GM23338 (cell line): ENCODE measurements around the gene JAZF1. TPM values are rescaled to one million over a fixed set of nuclear protein-coding genes. Genes with fewer than 3 reads are reported as not detected.

Experiments used
- ATAC-seq: fragments of 200-7000 bp; cut with Tn5 transposase; 3 replicates; pipeline ENCODE4 v1.9.1; 2020
- DNase-seq: peaks from one replicate; pipeline ENCODE4 v3.0.0-alpha.2; 2015; ENCODE audit warnings: low spot score
- H2AFZ ChIP-seq: fragments of 200-600 bp; sonication (generic); 2 replicates; pipeline ENCODE4 v1.8.0; 2016; ENCODE audit warnings: antibody characterized with exemption, mild to moderate bottlenecking, moderate library complexity
- H3F3A ChIP-seq: fragments of 200-600 bp; sonication (generic); replicated peaks from 2 replicates; pipeline ENCODE4 v1.8.0; 2017; ENCODE audit warnings: antibody characterized with exemption, mixed run types, low read depth
- H3K27ac ChIP-seq: fragments of 200-600 bp; sonication (generic); 2 replicates; pipeline ENCODE4 v1.6.1; 2016; ENCODE audit warnings: low read depth
- H3K27me3 ChIP-seq: fragments of 200-600 bp; sonication (generic); 2 replicates; pipeline ENCODE4 v1.8.0; 2016; ENCODE audit warnings: mild to moderate bottlenecking, mixed run types, moderate library complexity; ENCODE audit not compliant: insufficient read depth
- H3K36me3 ChIP-seq: fragments of 200-600 bp; sonication (generic); 2 replicates; pipeline ENCODE4 v1.8.0; 2016; ENCODE audit warnings: mild to moderate bottlenecking; ENCODE audit not compliant: insufficient read depth
- H3K4me1 ChIP-seq: fragments of 200-600 bp; sonication (generic); 2 replicates; pipeline ENCODE4 v1.8.0; 2016; ENCODE audit warnings: mild to moderate bottlenecking, moderate library complexity; ENCODE audit not compliant: insufficient read depth
- H3K4me2 ChIP-seq: fragments of 200-600 bp; sonication (generic); 2 replicates; pipeline ENCODE4 v1.7.1; 2017; ENCODE audit warnings: mixed run types
- H3K4me3 ChIP-seq: fragments of 200-600 bp; sonication (generic); 2 replicates; pipeline ENCODE4 v1.6.1; 2016; ENCODE audit warnings: mixed run types
- H3K79me2 ChIP-seq: fragments of 200-600 bp; sonication (generic); replicated peaks from 2 replicates; pipeline ENCODE4 v1.8.0; 2017; ENCODE audit warnings: mild to moderate bottlenecking; ENCODE audit not compliant: insufficient read depth
- H3K9me2 ChIP-seq: fragments of 200-600 bp; sonication (generic); 2 replicates; pipeline ENCODE4 v1.8.0; 2017; ENCODE audit not compliant: insufficient read depth
- H4K20me1 ChIP-seq: fragments of 200-600 bp; sonication (generic); replicated peaks from 2 replicates; pipeline ENCODE4 v1.8.0; 2017; ENCODE audit warnings: mild to moderate bottlenecking; ENCODE audit not compliant: insufficient read depth
- H3K27ac Mint-ChIP-seq: 2 replicates; pipeline ENCODE4 v1.8.0; 2020; ENCODE audit warnings: inconsistent platforms, mild to moderate bottlenecking, moderate library complexity, mixed read lengths
- H3K27me3 Mint-ChIP-seq: 3 replicates; pipeline ENCODE4 v1.8.0; 2022; ENCODE audit warnings: low read depth, mild to moderate bottlenecking, moderate library complexity, mixed read lengths, inconsistent platforms; ENCODE audit not compliant: insufficient read depth, poor library complexity
- H3K36me3 Mint-ChIP-seq: 3 replicates; pipeline ENCODE4 v1.8.0; 2021; ENCODE audit warnings: low read depth, mild to moderate bottlenecking, inconsistent platforms, moderate library complexity, mixed read lengths
- H3K4me1 Mint-ChIP-seq: 3 replicates; pipeline ENCODE4 v1.8.0; 2020; ENCODE audit warnings: mild to moderate bottlenecking, inconsistent platforms, mixed read lengths
- H3K4me3 Mint-ChIP-seq: 3 replicates; pipeline ENCODE4 v1.8.0; 2021; ENCODE audit warnings: moderate library complexity, mild to moderate bottlenecking, inconsistent platforms, mixed read lengths
- H3K9me3 Mint-ChIP-seq: 3 replicates; pipeline ENCODE4 v1.8.0; 2020; ENCODE audit warnings: moderate library complexity, mild to moderate bottlenecking, inconsistent platforms, mixed read lengths
- CREB1 ChIP-seq: fragments of 250-450 bp; sonication (Bioruptor Pico); IDR thresholded peaks from 2 replicates; pipeline ENCODE4 v1.5.0; 2020; ENCODE audit warnings: low read depth, mild to moderate bottlenecking, moderate library complexity
- CTCF ChIP-seq, 2 experiments: fragments of 200-600 bp in 1 of 2; sonication (generic) in 1 of 2; conservative IDR thresholded peaks; 2 replicates each; pipeline versions ENCODE4 v1.5.1 to v1.6.1; 2016 to 2017; ENCODE audit warnings: antibody characterized with exemption in 2 of 2, low read depth in 2 of 2, mild to moderate bottlenecking in 2 of 2, moderate library complexity in 1 of 2
- EZH2 ChIP-seq: fragments of 200-600 bp; sonication (generic); IDR thresholded peaks from one replicate; pipeline ENCODE4 v1.8.0; 2017; ENCODE audit warnings: antibody characterized with exemption, mild to moderate bottlenecking, low read depth; ENCODE audit not compliant: unreplicated experiment
- EZH2phosphoT487 ChIP-seq: fragments of 200-600 bp; sonication (generic); IDR thresholded peaks from one replicate; pipeline ENCODE4 v1.8.1; 2018; ENCODE audit warnings: antibody characterized with exemption; ENCODE audit not compliant: unreplicated experiment
- JUNB ChIP-seq: IDR thresholded peaks from one replicate; pipeline ENCODE4 v1.6.1; 2016; ENCODE audit warnings: antibody characterized with exemption; ENCODE audit not compliant: unreplicated experiment
- NANOG ChIP-seq: IDR thresholded peaks from 2 replicates; pipeline ENCODE4 v1.6.1; 2016; ENCODE audit warnings: antibody characterized with exemption, borderline replicate concordance
- REST ChIP-seq: IDR thresholded peaks from one replicate; pipeline ENCODE4 v1.6.1; 2018; ENCODE audit warnings: antibody characterized with exemption; ENCODE audit not compliant: unreplicated experiment
- STAT1 ChIP-seq: IDR thresholded peaks from one replicate; pipeline ENCODE4 v1.6.1; 2016; ENCODE audit warnings: antibody characterized with exemption; ENCODE audit not compliant: unreplicated experiment
- ZNF114 ChIP-seq: fragments of 250-450 bp; sonication (Bioruptor Pico); IDR thresholded peaks from 2 replicates; pipeline ENCODE4 v1.5.0; 2020; ENCODE audit warnings: mild to moderate bottlenecking, moderate library complexity
- ZNF331 ChIP-seq: fragments of 250-450 bp; sonication (Bioruptor Pico); IDR thresholded peaks from 2 replicates; pipeline ENCODE4 v1.5.0; 2020; ENCODE audit warnings: low read depth, mild to moderate bottlenecking, moderate library complexity
- polyA plus RNA-seq: library from polyadenylated mRNA; unstranded; fragments of >200 nt; fragmentation: Nextera tagmentation; extraction: Ambion mirVana; gene quantifications from 2 replicates; pipeline ENCODE4 v1.2.1, GENCODE V29; 2016
- total RNA-seq: library from RNA; depleted of rRNA; stranded (reverse); fragments of >200 nt; shearing (Covaris generic); gene quantifications from 2 replicates; pipeline ENCODE4 v1.2.3, GENCODE V29; 2014

The JAZF1 gene
- total and polyA plus RNA-seq, 2 experiments from 2014 or later, result 12.2 to 22.2 TPM

- Histone ChIP-seq H2AFZ (no peak overlapping the region), H3K79me2 (peaks cover 11% of the 10 kb centered on the region), H3K27me3 (no peaks in the 10 kb centered on the region), H3K4me1 (no peaks in the 10 kb centered on the region), H3K4me2 (no peak overlapping the region), H4K20me1 (no peaks in the 10 kb centered on the region; the same call in 1 of the 2 replicates), H3K4me3 (no peak overlapping the region), H3K36me3 (no peaks in the 10 kb centered on the region), H3K9me2 (no peaks in the 10 kb centered on the region), H3K27ac (no peak overlapping the region), H3F3A (0 out of 2 replicates have a peak, but pooled peaks cover 4% of the 10 kb centered on the region)
- H3K9me3 Mint-ChIP-seq, result peaks cover 7% of the 10 kb centered on the region; the same call in 2 of the 3 replicates
- H3K36me3 Mint-ChIP-seq, result peaks cover 14% of the 10 kb centered on the region
- no peak overlapping the region; the same call in 2 of the 3 replicates for H3K4me3 Mint-ChIP-seq
- ATAC-seq (peak; percentile 24; the same call in 2 of the 3 replicates), DNase-seq (no peak)
- TF ChIP-seq CREB1 (CRISPR knock-in tag) (no peak), EZH2phosphoT487 (no peak), CTCF (conservative IDR thresholded peaks at IDR 0.05; ENCODE audit: low read depth in 2 of 2) (no peak), ZNF331 (CRISPR knock-in tag) (no peak), ZNF114 (CRISPR knock-in tag) (no peak), EZH2 (no peak), REST (no peak)
- peaks cover 12% of the 10 kb centered on the region for H3K4me1 Mint-ChIP-seq
- peak overlapping the region; percentile 28; the same call in 1 of the 2 replicates for H3K27ac Mint-ChIP-seq
- H3K27me3 Mint-ChIP-seq, result no peaks in the 10 kb centered on the region
These were observed 162.6 kb downstream of the JAZF1 start for GRCh38 chr7:28018020-28018419.

GRCh38 chr7:28017372-28017771 is 163.2 kb downstream of the JAZF1 start:
- Histone ChIP-seq H3K36me3 (no peaks in the 10 kb centered on the region), H3K79me2 (peaks cover 11% of the 10 kb centered on the region; the same call in 1 of the 2 replicates), H3K4me1 (no peaks in the 10 kb centered on the region), H3K4me2 (no peak overlapping the region), H3F3A (0 out of 2 replicates have a peak, but pooled peaks cover 4% of the 10 kb centered on the region), H3K9me2 (no peaks in the 10 kb centered on the region), H3K27ac (no peak overlapping the region), H3K4me3 (no peak overlapping the region), H2AFZ (no peak overlapping the region), H3K27me3 (no peaks in the 10 kb centered on the region), H4K20me1 (no peaks in the 10 kb centered on the region; the same call in 1 of the 2 replicates)
- H3K36me3 Mint-ChIP-seq, result peaks cover 14% of the 10 kb centered on the region
- no peak overlapping the region for H3K27ac Mint-ChIP-seq
- H3K27me3 Mint-ChIP-seq, result no peaks in the 10 kb centered on the region
- peaks cover 7% of the 10 kb centered on the region; the same call in 2 of the 3 replicates for H3K9me3 Mint-ChIP-seq
- peaks cover 12% of the 10 kb centered on the region for H3K4me1 Mint-ChIP-seq
- H3K4me3 Mint-ChIP-seq, result no peak overlapping the region
- ATAC-seq (no peak), DNase-seq (no peak)
- no peak for TF ChIP-seq REST
- no peak for TF ChIP-seq CREB1 (CRISPR knock-in tag)
- no peak for TF ChIP-seq CTCF (conservative IDR thresholded peaks at IDR 0.05; ENCODE audit: low read depth in 2 of 2)
- TF ChIP-seq ZNF114 (CRISPR knock-in tag), result no peak
- no peak for TF ChIP-seq STAT1
- no peak for TF ChIP-seq NANOG
- no peak for TF ChIP-seq JUNB
